Nephron progenitor cell (in vitro differentiated cells): ENCODE data around the gene ATP8B4.
A peak's percentile ranks its signal among the peaks of the same experiment; 100 is the strongest.

Experiments used
- DNase-seq: peaks from one replicate; pipeline ENCODE4 v3.0.0; 2021
- H3K27ac Mint-ChIP-seq: 2 replicates; pipeline ENCODE4 v1.8.0; 2021; ENCODE audit warnings: mild to moderate bottlenecking, moderate library complexity, mixed read lengths
- H3K27me3 Mint-ChIP-seq: 2 replicates; pipeline ENCODE4 v1.8.0; 2021; ENCODE audit warnings: mild to moderate bottlenecking, low read depth, mixed read lengths; ENCODE audit not compliant: poor library complexity
- H3K36me3 Mint-ChIP-seq: 2 replicates; pipeline ENCODE4 v1.8.0; 2021; ENCODE audit warnings: low read depth, mixed read lengths
- H3K4me1 Mint-ChIP-seq: 2 replicates; pipeline ENCODE4 v1.8.0; 2021; ENCODE audit warnings: mixed read lengths
- H3K4me3 Mint-ChIP-seq: 2 replicates; pipeline ENCODE4 v1.8.0; 2021; ENCODE audit warnings: mild to moderate bottlenecking, moderate library complexity, mixed read lengths
- H3K9me3 Mint-ChIP-seq: 2 replicates; pipeline ENCODE4 v1.8.0; 2021; ENCODE audit warnings: mild to moderate bottlenecking, moderate library complexity, mixed read lengths
- CTCF ChIP-seq: fragments of 200-600 bp; sonication (generic); IDR thresholded peaks from 2 replicates; pipeline ENCODE4 v1.5.0; 2021; ENCODE audit warnings: antibody characterized with exemption

ATP8B4 gene

GRCh38 chr15:50012790-50013189, 106.2 kb downstream of the ATP8B4 start:
- no peaks in the 10 kb centered on the region for H3K36me3 Mint-ChIP-seq
- TF ChIP-seq CTCF, result no peak
- no peaks in the 10 kb centered on the region for H3K9me3 Mint-ChIP-seq
- H3K4me3 Mint-ChIP-seq, result no peak overlapping the region
- no peak overlapping the region for H3K27ac Mint-ChIP-seq
- H3K27me3 Mint-ChIP-seq, result peaks cover 4% of the 10 kb centered on the region
- no peak for DNase-seq
- peaks cover 6% of the 10 kb centered on the region for H3K4me1 Mint-ChIP-seq

GRCh38 chr15:50009634-50010033, 109.4 kb downstream of the ATP8B4 start:
- no peaks in the 10 kb centered on the region for H3K9me3 Mint-ChIP-seq
- DNase-seq, result no peak

GRCh38 chr15:50003786-50004334, 115.2 kb downstream of the ATP8B4 start:
- no peaks in the 10 kb centered on the region for H3K36me3 Mint-ChIP-seq
- H3K4me1 Mint-ChIP-seq, result peaks cover 14% of the 10 kb centered on the region
- no peak overlapping the region for H3K4me3 Mint-ChIP-seq
- H3K9me3 Mint-ChIP-seq, result peaks cover 9% of the 10 kb centered on the region
- TF ChIP-seq CTCF, result peak; percentile 74
- DNase-seq, result peak; percentile 88
- peak overlapping the region; percentile 14 for H3K27ac Mint-ChIP-seq
- no peaks in the 10 kb centered on the region for H3K27me3 Mint-ChIP-seq

More at GRCh38 chr15:50009634-50010033, 109.4 kb downstream of the ATP8B4 start:
- Mint-ChIP-seq H3K27me3 (no peaks in the 10 kb centered on the region), H3K27ac (no peak overlapping the region), H3K4me3 (no peak overlapping the region), H3K4me1 (peaks cover 6% of the 10 kb centered on the region), H3K36me3 (no peaks in the 10 kb centered on the region)
- TF ChIP-seq CTCF, result no peak

- no peak for DNase-seq
- H3K27me3 Mint-ChIP-seq, result peaks cover 2% of the 10 kb centered on the region
- no peaks in the 10 kb centered on the region for H3K36me3 Mint-ChIP-seq
- H3K4me3 Mint-ChIP-seq, result no peak overlapping the region
- no peak overlapping the region for H3K27ac Mint-ChIP-seq
- no peaks in the 10 kb centered on the region for H3K4me1 Mint-ChIP-seq
- no peak for TF ChIP-seq CTCF
- no peaks in the 10 kb centered on the region for H3K9me3 Mint-ChIP-seq
Measured at GRCh38 chr15:49991587-49991986, 127.4 kb downstream of the ATP8B4 start.

GRCh38 chr15:49990835-49991545, 128.0 kb downstream of the ATP8B4 start:
- TF ChIP-seq CTCF, result no peak
- peaks cover 2% of the 10 kb centered on the region for H3K27me3 Mint-ChIP-seq
- H3K27ac Mint-ChIP-seq, result no peak overlapping the region
- no peak overlapping the region for H3K4me3 Mint-ChIP-seq
- H3K9me3 Mint-ChIP-seq, result no peaks in the 10 kb centered on the region
- DNase-seq, result no peak
- no peaks in the 10 kb centered on the region for H3K4me1 Mint-ChIP-seq
- H3K36me3 Mint-ChIP-seq, result no peaks in the 10 kb centered on the region

GRCh38 chr15:49989498-49989897, 129.5 kb downstream of the ATP8B4 start:
- no peak for DNase-seq
- H3K4me3 Mint-ChIP-seq, result no peak overlapping the region
- H3K27me3 Mint-ChIP-seq, result peaks cover 2% of the 10 kb centered on the region
- H3K36me3 Mint-ChIP-seq, result no peaks in the 10 kb centered on the region
- TF ChIP-seq CTCF, result no peak
- H3K4me1 Mint-ChIP-seq, result no peaks in the 10 kb centered on the region
- H3K27ac Mint-ChIP-seq, result no peak overlapping the region
- no peaks in the 10 kb centered on the region for H3K9me3 Mint-ChIP-seq
